ENCODE results near the gene EGFLAM.

- TF ChIP-seq CTCF (IDR thresholded peaks at IDR 0.05; ENCODE audit: low read length) = peak; percentile 20; the same call in 1 of the 2 replicates
- TF ChIP-seq EZH2 (IDR thresholded peaks at IDR 0.05; ENCODE audit: borderline replicate concordance, low read length) = no peak
Observed at GRCh38 chr5:38443390-38443789, 185.0 kb downstream of the EGFLAM start.

Data from OCI-LY1 (cell line).